Neuronal stem cell (in vitro differentiated cells): ENCODE data around the gene FSCN2.
A peak's percentile ranks its signal among the peaks of the same experiment; 100 is the strongest.

Experiments
- DNase-seq: peaks from one replicate; pipeline ENCODE4 v3.0.0-alpha.2; 2013; ENCODE audit warnings: low spot score
- H2AFZ ChIP-seq: one replicate; pipeline ENCODE4 v1.6.1; 2013; ENCODE audit warnings: mild to moderate bottlenecking, low read length, inconsistent platforms
- H2AK5ac ChIP-seq: 2 replicates; pipeline ENCODE4 v1.6.1; 2013; ENCODE audit warnings: low read depth, mild to moderate bottlenecking, inconsistent platforms, low read length, moderate library complexity, mixed read lengths
- H2BK120ac ChIP-seq: 2 replicates; pipeline ENCODE4 v1.6.1; 2013; ENCODE audit warnings: low read depth, mild to moderate bottlenecking, inconsistent platforms, low read length, moderate library complexity, mixed read lengths
- H2BK12ac ChIP-seq: one replicate; pipeline ENCODE4 v1.6.1; 2013; ENCODE audit warnings: low read length, inconsistent platforms
- H2BK15ac ChIP-seq: 2 replicates; pipeline ENCODE4 v1.6.1; 2013; ENCODE audit warnings: mild to moderate bottlenecking, low read length, inconsistent platforms, mixed read lengths
- H2BK5ac ChIP-seq: one replicate; pipeline ENCODE4 v1.6.1; 2013; ENCODE audit warnings: inconsistent platforms, mild to moderate bottlenecking, low read length, moderate library complexity
- H3K14ac ChIP-seq: one replicate; pipeline ENCODE4 v1.6.1; 2013; ENCODE audit warnings: low read length, inconsistent platforms
- H3K18ac ChIP-seq: 2 replicates; pipeline ENCODE4 v1.6.1; 2013; ENCODE audit warnings: low read length, inconsistent platforms
- H3K23ac ChIP-seq: 2 replicates; pipeline ENCODE4 v1.6.1; 2013; ENCODE audit warnings: low read depth, mild to moderate bottlenecking, mixed read lengths, low read length, inconsistent platforms; ENCODE audit not compliant: poor library complexity
- H3K27ac ChIP-seq: replicated peaks from 3 replicates; pipeline ENCODE4 v1.5.1; 2013; ENCODE audit warnings: low read length, inconsistent platforms
- H3K27me3 ChIP-seq, 3 experiments: 2 replicates each; pipeline ENCODE4 v1.6.1; 2013; ENCODE audit warnings: low read length in 3 of 3, mild to moderate bottlenecking in 2 of 3, inconsistent platforms in 1 of 3, low read depth in 1 of 3, mixed read lengths in 1 of 3, moderate library complexity in 1 of 3; ENCODE audit not compliant: control insufficient read depth in 3 of 3, insufficient read depth in 3 of 3
- H3K36me3 ChIP-seq, 2 donors: replicated peaks in 1 of 2; 2 replicates each; pipeline ENCODE4 v1.6.1; 2013; ENCODE audit warnings: low read length in 2 of 2; ENCODE audit not compliant: control insufficient read depth in 2 of 2, insufficient read depth in 2 of 2
- H3K4ac ChIP-seq: 2 replicates; pipeline ENCODE4 v1.6.1; 2013; ENCODE audit warnings: inconsistent platforms, mild to moderate bottlenecking, low read length, moderate library complexity
- H3K4me1 ChIP-seq, 2 donors: 1 replicate in 1 of 2; 2 replicates in 1 of 2; pipeline ENCODE4 v1.6.1; 2013; ENCODE audit warnings: low read length in 2 of 2, low read depth in 1 of 2; ENCODE audit not compliant: control insufficient read depth in 2 of 2, insufficient read depth in 1 of 2
- H3K4me2 ChIP-seq: one replicate; pipeline ENCODE4 v1.6.1; 2013; ENCODE audit warnings: mild to moderate bottlenecking, low read length, inconsistent platforms; ENCODE audit not compliant: insufficient read depth, poor library complexity, severe bottlenecking
- H3K4me3 ChIP-seq, 2 donors: 2 replicates each; pipeline ENCODE4 v1.5.1; 2013; ENCODE audit warnings: low read length in 2 of 2, mild to moderate bottlenecking in 2 of 2, inconsistent platforms in 1 of 2, moderate library complexity in 1 of 2
- H3K79me1 ChIP-seq: one replicate; pipeline ENCODE4 v1.6.1; 2013; ENCODE audit warnings: low read depth, mild to moderate bottlenecking, inconsistent platforms, low read length, moderate library complexity
- H3K9ac ChIP-seq: one replicate; pipeline ENCODE4 v1.6.1; 2013; ENCODE audit warnings: mild to moderate bottlenecking, low read depth, low read length, inconsistent platforms; ENCODE audit not compliant: poor library complexity
- H3K9me3 ChIP-seq, 2 donors: replicated peaks in 1 of 2; 2 replicates each; pipeline versions ENCODE3 to v1.6.1; 2013; ENCODE audit warnings: low read length in 2 of 2, mild to moderate bottlenecking in 2 of 2, inconsistent platforms in 1 of 2, low read depth in 1 of 2, mixed read lengths in 1 of 2, moderate library complexity in 1 of 2; ENCODE audit not compliant: control insufficient read depth in 2 of 2, insufficient read depth in 1 of 2
- H4K8ac ChIP-seq: one replicate; pipeline ENCODE4 v1.6.1; 2013; ENCODE audit warnings: low read depth, mild to moderate bottlenecking, inconsistent platforms, low read length, moderate library complexity
- H4K91ac ChIP-seq: one replicate; pipeline ENCODE4 v1.6.1; 2013; ENCODE audit warnings: low read length, low read depth, mild to moderate bottlenecking, inconsistent platforms; ENCODE audit not compliant: poor library complexity
- WGBS, 2 donors: extraction: QIAGEN DNeasy Blood & Tissue Kit; methylation state at CpG; one replicate each; pipeline ENCODE4 v1.1.7; 2013; ENCODE audit warnings: missing lambda C conversion rate in 2 of 2, mixed read lengths in 1 of 2; ENCODE audit not compliant: insufficient read length in 2 of 2, insufficient replicate concordance in 1 of 2; ENCODE audit errors: extremely low coverage in 2 of 2; 5-methylcytosine and 5-hydroxymethylcytosine counted together

FSCN2 gene

DNA sequence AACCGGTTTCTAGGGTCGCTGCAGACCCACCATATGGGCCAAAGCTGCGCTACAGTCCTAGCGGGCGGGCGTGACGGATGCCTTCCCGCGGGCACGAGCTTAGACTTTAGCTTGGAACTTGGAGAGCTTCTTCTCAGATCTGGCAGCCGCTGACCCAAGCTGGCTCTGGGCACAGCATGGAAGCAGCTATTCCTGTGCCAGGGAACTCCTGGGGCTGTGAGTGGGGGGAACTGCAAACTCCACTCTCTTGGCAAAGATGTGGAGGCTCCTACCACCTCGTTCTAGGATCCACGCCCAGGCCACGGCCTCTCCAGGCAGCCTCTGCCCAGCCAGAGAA is 15.1 kb downstream of the FSCN2 start:
- Histone ChIP-seq H3K9me3 (no peaks in the 10 kb centered on the region), H3K4me1 (no peaks in the 10 kb centered on the region), H4K8ac (no peak overlapping the region), H3K14ac (no peak overlapping the region), H2BK5ac (no peak overlapping the region), H3K9ac (no peak overlapping the region), H3K4ac (no peak overlapping the region), H3K4me3 (no peak overlapping the region), H2AFZ (no peak overlapping the region), H3K18ac (no peak overlapping the region), H3K4me2 (no peak overlapping the region), H4K91ac (no peak overlapping the region), H3K79me1 (peaks cover 12% of the 10 kb centered on the region), H3K36me3 (peaks cover 44 to 83% of the 10 kb centered on the region in 2 donors), H2BK12ac (no peak overlapping the region), H3K27ac (no peak overlapping the region), H2BK120ac (no peak overlapping the region), H2BK15ac (no peak overlapping the region), H3K23ac (no peak overlapping the region), H2AK5ac (no peak overlapping the region), H3K27me3 (no peaks in the 10 kb centered on the region)
- DNase-seq: no peak
- WGBS, 2 donors: no CpG with 5 or more reads among the region's 14 CpGs

DNA sequence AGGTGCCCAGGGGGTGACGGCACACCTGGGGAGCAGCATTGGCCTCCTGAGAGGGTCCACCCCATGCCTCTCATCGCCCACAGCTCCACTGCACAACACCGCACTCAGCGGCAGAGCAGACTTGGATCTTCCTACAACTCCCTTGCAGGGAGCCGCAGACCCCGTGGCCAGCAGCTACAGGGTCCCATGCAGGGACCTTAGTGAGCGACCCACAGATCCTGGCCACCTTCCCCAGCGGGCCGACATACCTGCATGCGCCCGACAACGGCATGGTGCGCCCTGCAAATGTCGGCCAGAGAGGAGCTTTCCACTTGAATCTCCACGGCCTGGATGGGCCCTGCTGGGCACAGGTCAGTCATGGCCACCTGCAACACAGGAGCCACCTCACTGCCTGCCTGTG is 15.6 kb downstream of the FSCN2 start:
- WGBS, 2 donors: no CpG with 5 or more reads among the region's 15 CpGs
- H3K36me3 ChIP-seq: peaks cover 44 to 83% of the 10 kb centered on the region in 2 donors
- no peak overlapping the region for H2AFZ ChIP-seq

DNA sequence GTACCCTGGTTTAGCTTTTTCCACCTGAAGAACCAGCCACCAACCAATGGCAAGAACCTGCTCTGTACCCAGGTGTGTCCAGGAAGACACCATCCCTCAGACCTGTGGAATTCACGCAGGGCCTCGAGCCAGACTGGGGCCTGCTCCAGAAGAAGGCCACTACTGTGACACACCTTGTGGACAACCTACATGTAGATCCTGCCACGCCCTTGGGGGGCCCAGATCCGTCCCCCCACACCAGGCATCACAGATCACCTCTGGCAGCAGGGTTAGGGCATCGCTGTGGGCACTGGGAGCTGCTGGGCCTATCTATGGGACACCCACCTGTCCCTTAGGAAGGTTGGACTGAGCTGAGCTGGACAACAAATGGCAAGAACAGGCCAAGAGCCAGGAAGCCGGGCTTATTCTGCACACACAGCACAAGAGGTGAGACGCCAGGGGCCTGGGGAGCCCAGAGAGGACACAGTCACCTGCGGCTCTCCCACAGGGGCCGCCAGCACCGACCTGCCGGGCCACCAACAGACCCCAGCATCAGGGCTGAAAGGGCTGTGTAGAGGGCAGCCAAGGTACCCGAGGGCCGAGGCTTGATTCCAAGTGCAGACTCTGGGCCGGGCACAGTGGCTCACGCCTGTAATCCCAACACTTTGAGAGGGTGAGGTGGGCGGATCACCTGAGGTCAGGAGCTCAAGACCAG is 16.3 kb downstream of the FSCN2 start:
- Histone ChIP-seq H3K79me1 (peaks cover 16% of the 10 kb centered on the region), H3K27ac (no peak overlapping the region), H3K14ac (no peak overlapping the region), H2AFZ (no peak overlapping the region), H3K9me3 (no peaks in the 10 kb centered on the region), H2BK15ac (no peak overlapping the region), H3K4me3 (no peak overlapping the region), H3K23ac (no peak overlapping the region), H3K36me3 (peaks cover 49 to 88% of the 10 kb centered on the region in 2 donors), H3K9ac (no peak overlapping the region), H3K4ac (no peak overlapping the region), H3K4me1 (no peaks in the 10 kb centered on the region), H2BK5ac (no peak overlapping the region), H2BK120ac (no peak overlapping the region), H2AK5ac (no peak overlapping the region), H4K8ac (no peak overlapping the region), H4K91ac (no peak overlapping the region), H3K27me3 (no peaks in the 10 kb centered on the region), H2BK12ac (no peak overlapping the region), H3K4me2 (no peak overlapping the region), H3K18ac (no peak overlapping the region)
- DNase-seq: no peak
- no CpG with 5 or more reads among the region's 16 CpGs for WGBS, 2 donors

More for the DNA sequence above, 15.6 kb downstream of the FSCN2 start:
- no peaks in the 10 kb centered on the region for H3K27me3 ChIP-seq
- H3K4me3 ChIP-seq: no peak overlapping the region
- no peak overlapping the region for H3K4ac ChIP-seq
- H2AK5ac ChIP-seq: no peak overlapping the region
- H3K9me3 ChIP-seq: no peaks in the 10 kb centered on the region
- no peak overlapping the region for H2BK5ac ChIP-seq
- H4K8ac ChIP-seq: no peak overlapping the region
- no peaks in the 10 kb centered on the region for H3K4me1 ChIP-seq
- peaks cover 12% of the 10 kb centered on the region for H3K79me1 ChIP-seq
- H2BK15ac ChIP-seq: no peak overlapping the region
- H2BK12ac ChIP-seq: no peak overlapping the region
- no peak overlapping the region for H3K9ac ChIP-seq
- no peak for DNase-seq
- H3K4me2 ChIP-seq: no peak overlapping the region
- peak overlapping the region; percentile 65 for H3K23ac ChIP-seq
- H3K14ac ChIP-seq: no peak overlapping the region
- no peak overlapping the region for H3K27ac ChIP-seq
- H4K91ac ChIP-seq: no peak overlapping the region
- no peak overlapping the region for H2BK120ac ChIP-seq
- no peak overlapping the region for H3K18ac ChIP-seq

DNA sequence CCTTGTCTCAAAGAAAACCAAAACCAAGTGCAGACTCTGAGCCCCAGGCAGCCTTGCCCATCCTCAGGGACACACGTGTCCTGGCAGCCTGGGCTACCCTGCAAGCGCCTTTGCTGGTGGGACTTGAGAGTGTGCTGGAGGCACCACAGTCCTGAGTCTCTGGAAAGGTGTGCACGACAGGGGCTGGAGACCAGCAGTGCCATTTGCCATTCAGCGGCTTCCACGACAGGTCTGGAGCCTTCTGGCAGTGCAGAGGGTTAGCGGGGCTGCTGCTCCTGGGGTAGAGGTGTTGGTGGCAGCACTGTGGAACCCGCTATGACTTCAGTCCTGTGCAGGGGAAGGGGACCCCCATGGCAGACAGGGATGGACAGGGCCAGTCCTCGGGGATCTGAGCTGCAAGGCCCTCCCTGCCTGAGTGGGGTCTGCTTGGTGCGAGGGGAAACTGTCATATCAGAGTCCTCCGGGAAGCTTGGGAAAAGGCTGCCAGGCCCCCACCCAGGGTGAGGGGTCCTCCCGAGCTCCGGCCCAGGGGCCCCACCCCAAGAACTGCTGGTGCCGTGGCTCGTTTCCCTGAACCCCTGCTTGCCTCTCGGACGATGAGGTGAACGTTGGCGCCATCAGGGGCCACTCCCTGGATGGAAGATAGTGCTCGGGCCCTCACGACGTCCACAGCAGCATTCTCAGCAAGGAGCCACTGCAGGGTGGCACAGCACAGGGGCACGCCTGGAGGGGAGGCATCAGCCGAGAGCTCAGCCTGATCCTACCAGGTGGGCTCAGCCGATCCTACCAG is 17.2 kb downstream of the FSCN2 start:
- no peak overlapping the region for H2AK5ac ChIP-seq
- H3K4me3 ChIP-seq: peak overlapping the region in 1 of 2 donors; percentile 33
- no peak overlapping the region for H2BK15ac ChIP-seq
- H3K79me1 ChIP-seq: peaks cover 16% of the 10 kb centered on the region
- H2AFZ ChIP-seq: no peak overlapping the region
- H4K91ac ChIP-seq: no peak overlapping the region
- H3K4ac ChIP-seq: no peak overlapping the region
- DNase-seq: no peak
- no peak overlapping the region for H4K8ac ChIP-seq
- no peak overlapping the region for H3K9ac ChIP-seq
- H3K36me3 ChIP-seq: peaks cover 54 to 90% of the 10 kb centered on the region in 2 donors
- no peaks in the 10 kb centered on the region for H3K27me3 ChIP-seq
- H2BK12ac ChIP-seq: no peak overlapping the region
- H3K14ac ChIP-seq: peak overlapping the region; percentile 75
- H3K23ac ChIP-seq: no peak overlapping the region
- no CpG with 5 or more reads among the region's 24 CpGs for WGBS, 2 donors
- H3K4me1 ChIP-seq: no peaks in the 10 kb centered on the region
- H3K18ac ChIP-seq: no peak overlapping the region
- no peak overlapping the region for H3K27ac ChIP-seq
- H3K4me2 ChIP-seq: no peak overlapping the region
- H3K9me3 ChIP-seq: no peaks in the 10 kb centered on the region
- H2BK5ac ChIP-seq: no peak overlapping the region
- H2BK120ac ChIP-seq: no peak overlapping the region
